Breast epithelium (tissue), 3 donors: ENCODE data around the gene TGFB2.

ENCODE experiments used
- CTCF ChIP-seq, 3 donors: fragments of 450-650 bp; IDR thresholded peaks; one replicate each; pipeline ENCODE4 v1.5.1; 2016 to 2017; ENCODE audit warnings: antibody characterized with exemption in 3 of 3, mild to moderate bottlenecking in 3 of 3, moderate library complexity in 3 of 3
- POLR2A ChIP-seq: fragments of 450-650 bp; IDR thresholded peaks from one replicate; pipeline ENCODE4 v1.6.1; 2016; ENCODE audit warnings: antibody characterized with exemption, mild to moderate bottlenecking, moderate library complexity

DNA sequence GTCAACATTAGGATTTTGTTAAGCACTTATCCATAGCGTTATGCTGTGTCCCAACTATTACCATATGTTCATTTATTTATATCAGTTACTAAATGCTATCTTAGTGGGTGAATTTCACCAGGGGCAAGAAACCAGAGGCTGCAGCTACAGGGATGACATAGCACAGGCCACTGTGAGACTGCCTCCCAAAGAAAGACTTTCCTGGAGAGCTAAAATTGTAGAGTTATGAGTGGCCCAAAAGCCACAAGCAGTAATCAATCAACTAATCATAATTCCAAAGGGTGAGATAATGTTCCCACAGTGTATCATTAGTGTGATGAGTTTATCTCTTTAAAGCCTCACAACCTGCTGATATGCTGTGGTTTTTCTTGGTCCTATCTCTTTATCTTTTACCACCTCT, 3.8 kb upstream of the TGFB2 start:
- TF ChIP-seq CTCF (IDR thresholded peaks at IDR 0.05) (no peak), POLR2A (no peak)
